IMR-90 (cell line): ENCODE data around the gene UNC5A. TPM values are rescaled to one million over a fixed set of nuclear protein-coding genes. Genes with fewer than 3 reads are reported as not detected.

Experiments
- ATAC-seq: fragments of 200-7000 bp; cut with Tn5 transposase; 2 replicates; pipeline ENCODE4 v1.9.1; 2020; ENCODE audit warnings: low read depth, mild to moderate bottlenecking, moderate library complexity
- BruUV-seq: library from RNA; stranded (reverse); fragments of 400-500 nt; replicated peaks from 2 replicates; lab custom pipeline; 2021; lab: Mats Ljungman, UMichigan
- CTCF ChIA-PET: fragments of 300-600 bp; formaldehyde crosslinking; extraction: SDS; loops from one replicate; lab custom pipeline; 2021; ENCODE audit warnings: antibody characterized with exemption; lab: Yijun Ruan, JAX
- POLR2A ChIA-PET: fragments of 300-600 bp; sonication (Branson Sonifier 250); formaldehyde crosslinking; loops from one replicate; lab custom pipeline; 2022; ENCODE audit warnings: antibody characterized with exemption; ENCODE audit not compliant: unreplicated experiment; lab: Charles Lee
- DNase-seq: peaks from one replicate; pipeline ENCODE4 v3.0.0; 2013
- H2AFZ ChIP-seq: replicated peaks from 2 replicates; pipeline ENCODE3; 2013; ENCODE audit warnings: low read length, mild to moderate bottlenecking; ENCODE audit not compliant: poor library complexity
- H2AK5ac ChIP-seq: 2 replicates; pipeline ENCODE4 v1.6.1; 2013; ENCODE audit warnings: low read depth, low read length, inconsistent platforms
- H2AK9ac ChIP-seq: replicated peaks from 2 replicates; pipeline ENCODE3; 2013; ENCODE audit warnings: mild to moderate bottlenecking, low read depth, low read length, moderate library complexity; ENCODE audit not compliant: poor library complexity
- H2BK120ac ChIP-seq: 2 replicates; pipeline ENCODE4 v1.6.1; 2013; ENCODE audit warnings: low read depth, low read length, inconsistent platforms
- H2BK15ac ChIP-seq: 3 replicates; pipeline ENCODE4 v1.6.1; 2013; ENCODE audit warnings: low read depth, low read length, inconsistent platforms
- H2BK20ac ChIP-seq: 2 replicates; pipeline ENCODE4 v1.6.1; 2013; ENCODE audit warnings: low read depth, mild to moderate bottlenecking, inconsistent platforms, low read length, moderate library complexity
- H2BK5ac ChIP-seq: 2 replicates; pipeline ENCODE4 v1.6.1; 2013; ENCODE audit warnings: mild to moderate bottlenecking, low read depth, low read length, inconsistent platforms; ENCODE audit not compliant: poor library complexity, severe bottlenecking
- H3K14ac ChIP-seq: replicated peaks from 2 replicates; pipeline ENCODE4 v1.6.1; 2013; ENCODE audit warnings: low read depth, low read length, inconsistent platforms
- H3K18ac ChIP-seq: 2 replicates; pipeline ENCODE4 v1.6.1; 2013; ENCODE audit warnings: low read depth, low read length, control low read depth
- H3K23ac ChIP-seq: 2 replicates; pipeline ENCODE4 v1.6.1; 2013; ENCODE audit warnings: low read depth, low read length, inconsistent platforms
- H3K27ac ChIP-seq: 2 replicates; pipeline ENCODE4 v1.5.1; 2013; ENCODE audit warnings: mild to moderate bottlenecking, control low read depth, low read length; ENCODE audit not compliant: insufficient read depth
- H3K27me3 ChIP-seq: 2 replicates; pipeline ENCODE4 v1.6.1; 2013; ENCODE audit warnings: low read length; ENCODE audit not compliant: control insufficient read depth, insufficient read depth
- H3K36me3 ChIP-seq: 2 replicates; pipeline ENCODE4 v1.6.1; 2013; ENCODE audit warnings: low read length, mixed read lengths; ENCODE audit not compliant: control insufficient read depth, insufficient read depth
- H3K4ac ChIP-seq: 2 replicates; pipeline ENCODE4 v1.6.1; 2013; ENCODE audit warnings: low read depth, low read length, inconsistent platforms
- H3K4me1 ChIP-seq: 2 replicates; pipeline ENCODE4 v1.6.1; 2013; ENCODE audit warnings: low read length, mixed read lengths; ENCODE audit not compliant: control insufficient read depth, insufficient read depth
- H3K4me2 ChIP-seq: 2 replicates; pipeline ENCODE4 v1.6.1; 2013; ENCODE audit warnings: low read depth, mild to moderate bottlenecking, control low read depth, low read length, moderate library complexity
- H3K4me3 ChIP-seq: 2 replicates; pipeline ENCODE4 v1.5.1; 2013; ENCODE audit warnings: low read depth, mild to moderate bottlenecking, control low read depth, low read length, moderate library complexity; ENCODE audit not compliant: insufficient read depth
- H3K56ac ChIP-seq: 2 replicates; pipeline ENCODE4 v1.6.1; 2013; ENCODE audit warnings: low read length, inconsistent platforms; ENCODE audit not compliant: insufficient read depth; ENCODE audit errors: extremely low read depth
- H3K79me1 ChIP-seq, 2 experiments: 2 replicates each; pipeline ENCODE4 v1.6.1; 2013; ENCODE audit warnings: low read length in 2 of 2, inconsistent platforms in 1 of 2, low read depth in 1 of 2
- H3K9ac ChIP-seq: 2 replicates; pipeline ENCODE4 v1.6.1; 2013; ENCODE audit warnings: low read depth, low read length, control low read depth
- H3K9me1 ChIP-seq: 2 replicates; pipeline ENCODE4 v1.6.1; 2013; ENCODE audit warnings: low read length, inconsistent platforms; ENCODE audit not compliant: insufficient read depth
- H3K9me3 ChIP-seq: 2 replicates; pipeline ENCODE4 v1.6.1; 2013; ENCODE audit warnings: low read length; ENCODE audit not compliant: control insufficient read depth, insufficient read depth
- H4K20me1 ChIP-seq: 2 replicates; pipeline ENCODE4 v1.6.1; 2013; ENCODE audit warnings: low read length, inconsistent platforms; ENCODE audit not compliant: insufficient read depth
- H4K5ac ChIP-seq: 2 replicates; pipeline ENCODE4 v1.6.1; 2013; ENCODE audit warnings: mild to moderate bottlenecking, low read depth, low read length, control low read depth
- H4K8ac ChIP-seq, 2 experiments: 2 replicates each; pipeline ENCODE4 v1.6.1; 2013; ENCODE audit warnings: low read depth in 2 of 2, low read length in 2 of 2, control low read depth in 1 of 2, inconsistent platforms in 1 of 2
- H4K91ac ChIP-seq: 2 replicates; pipeline ENCODE4 v1.6.1; 2013; ENCODE audit warnings: low read depth, low read length, inconsistent platforms; ENCODE audit not compliant: insufficient read depth
- CTCF ChIP-seq: conservative IDR thresholded peaks from 2 replicates; pipeline ENCODE4 v1.5.1; 2012; ENCODE audit warnings: mild to moderate bottlenecking, low read depth, low read length, improper control_type of control experiment
- ELK1 ChIP-seq: fragments of 150-350 bp; IDR thresholded peaks from 2 replicates; pipeline ENCODE4 v1.6.1; 2016; ENCODE audit warnings: low read depth, mild to moderate bottlenecking, low read length, moderate library complexity, borderline replicate concordance
- MAZ ChIP-seq: IDR thresholded peaks from 2 replicates; pipeline ENCODE4 v1.6.1; 2012; ENCODE audit warnings: low read depth, mild to moderate bottlenecking, low read length, improper control_type of control experiment, moderate library complexity, borderline replicate concordance
- MXI1 ChIP-seq: IDR thresholded peaks from 2 replicates; pipeline ENCODE4 v1.6.1; 2012; ENCODE audit warnings: low read depth, mild to moderate bottlenecking, low read length, moderate library complexity, borderline replicate concordance
- NFE2L2 ChIP-seq: fragments of 150-350 bp; IDR thresholded peaks from 2 replicates; pipeline ENCODE4 v1.6.1; 2016; ENCODE audit warnings: low read depth, mild to moderate bottlenecking, low read length
- RAD21 ChIP-seq: IDR thresholded peaks from 2 replicates; pipeline ENCODE4 v1.6.1; 2012; ENCODE audit warnings: low read length, improper control_type of control experiment
- SMC3 ChIP-seq: fragments of 150-350 bp; IDR thresholded peaks from 2 replicates; pipeline ENCODE4 v1.6.1; 2016; ENCODE audit warnings: low read depth, mild to moderate bottlenecking, antibody characterized with exemption, low read length, moderate library complexity
- WGBS, 2 experiments: methylation state at CpG; one replicate each; pipeline versions ENCODE4 v1.1.5 to v1.1.7; 2013; ENCODE audit warnings: missing lambda C conversion rate in 2 of 2; ENCODE audit not compliant: insufficient read length in 1 of 2; ENCODE audit errors: extremely low coverage in 2 of 2; 5-methylcytosine and 5-hydroxymethylcytosine counted together
- dilution Hi-C: fragments of 300-500 bp; cut with HindIII; formaldehyde crosslinking; loops from one replicate; pipeline ENCODE4 v1.14.3; 2018; ENCODE audit warnings: low sequenced_read_pairs; ENCODE audit not compliant: unreplicated experiment
- in situ Hi-C: fragments of 300-500 bp; cut with MboI; formaldehyde crosslinking; loops from 3 replicates; pipeline ENCODE4 v1.14.3; 2019; ENCODE audit warnings: low sequenced_read_pairs, inconsistent platforms, mixed read lengths
- intact Hi-C: fragments of 100-400 bp; cut with micrococcal nuclease; formaldehyde crosslinking; loops from 2 replicates; pipeline ENCODE4 v1.10.0; 2022
- polyA plus RNA-seq, 3 experiments: library from polyadenylated mRNA; depleted of rRNA; stranded (reverse); fragments of >200 nt; gene quantifications; 2 replicates each; pipeline ENCODE4 v1.2.3, GENCODE V29; 2012; ENCODE audit warnings: low replicate concordance in 1 of 3
- total RNA-seq: library from RNA; depleted of rRNA; stranded (reverse); fragments of >200 nt; gene quantifications from 2 replicates; pipeline ENCODE4 v1.2.3, GENCODE V29; 2012

Gene UNC5A
- total and polyA plus RNA-seq, 2 of the 4 experiments (the other 2 are of a cell fraction), result not detected

- H2BK120ac ChIP-seq, result no peak overlapping the region
- dilution Hi-C loops (no loop called here), intact Hi-C loops (no loop called here), in situ Hi-C loops (no loop called here)
- H4K91ac ChIP-seq, result no peak overlapping the region
- no peaks in the 10 kb centered on the region for H4K20me1 ChIP-seq
- peak; percentile 24; the same call in 1 of the 2 replicates for ATAC-seq
- H3K14ac ChIP-seq, result no peak overlapping the region
- H2AK9ac ChIP-seq, result no peak overlapping the region
- no peaks in the 10 kb centered on the region for H3K36me3 ChIP-seq
- no peak overlapping the region for H3K56ac ChIP-seq
- H3K79me1 ChIP-seq, result no peaks in the 10 kb centered on the region
- TF ChIP-seq MAZ, result no peak
- TF ChIP-seq ELK1, result no peak
- no peak for TF ChIP-seq RAD21
- TF ChIP-seq NFE2L2, result no peak
- no peak for TF ChIP-seq MXI1
- TF ChIP-seq CTCF, result no peak
- no peak for TF ChIP-seq SMC3
- no peak overlapping the region for H2BK15ac ChIP-seq
- no peak overlapping the region for H3K4me3 ChIP-seq
- H2BK5ac ChIP-seq, result no peak overlapping the region
- H3K18ac ChIP-seq, result no peak overlapping the region
- H3K9me3 ChIP-seq, result no peaks in the 10 kb centered on the region
- no peak overlapping the region for H3K4me2 ChIP-seq
- ChIA-PET POLR2A (no interaction called here), CTCF (no interaction called here)
- no peak overlapping the region for H3K9ac ChIP-seq
- no peak overlapping the region for H4K5ac ChIP-seq
- peak overlapping the region; percentile 73 for H2AFZ ChIP-seq
- H4K8ac ChIP-seq, result no peak overlapping the region
- no peak overlapping the region for H2AK5ac ChIP-seq
- no peak overlapping the region for H3K4ac ChIP-seq
- no peaks in the 10 kb centered on the region for H3K4me1 ChIP-seq
- no peak overlapping the region for H3K27ac ChIP-seq
- BruUV-seq, result no TSS peak
- no peak for DNase-seq
- no peak overlapping the region for H2BK20ac ChIP-seq
- no peaks in the 10 kb centered on the region for H3K9me1 ChIP-seq
- WGBS, 2 experiments, result 87% methylated on average over 9 of the region's 38 CpGs; no CpG with 5 or more reads in 1 of the 2 experiments
- peaks cover 55% of the 10 kb centered on the region for H3K27me3 ChIP-seq
- no peak overlapping the region for H3K23ac ChIP-seq
These were observed 59.2 kb downstream of the UNC5A start for GRCh38 chr5:176869501-176870109.
